Activated CD4-positive, alpha-beta memory T cell treated with anti-CD3 and anti-CD28 coated beads for 36 hours (primary cell): Measurements from ENCODE around the gene SLC38A8. TPM values are rescaled to one million over a fixed set of nuclear protein-coding genes. Genes with fewer than 3 reads are reported as not detected.

Experiments used
- CTCF ChIA-PET: fragments of 350-600 bp; sonication (Branson Sonifier 250); formaldehyde crosslinking; loops from one replicate; lab custom pipeline; 2021; ENCODE audit warnings: antibody characterized with exemption, inconsistent platforms; lab: Charles Lee
- POLR2A ChIA-PET: fragments of 350-600 bp; sonication (Branson Sonifier 250); formaldehyde crosslinking; loops from one replicate; lab custom pipeline; 2021; ENCODE audit warnings: antibody characterized with exemption; lab: Charles Lee
- DNase-seq: peaks from one replicate; pipeline ENCODE4 v3.0.0-alpha.2; 2020
- H3K27ac Mint-ChIP-seq: one replicate; pipeline ENCODE4 v1.8.0; 2021; ENCODE audit warnings: mixed read lengths
- H3K27me3 Mint-ChIP-seq: one replicate; pipeline ENCODE4 v1.8.0; 2021; ENCODE audit warnings: mixed read lengths
- H3K36me3 Mint-ChIP-seq: one replicate; pipeline ENCODE4 v1.8.0; 2021; ENCODE audit warnings: mixed read lengths
- H3K4me1 Mint-ChIP-seq: one replicate; pipeline ENCODE4 v1.8.0; 2021; ENCODE audit warnings: low read depth, mixed read lengths
- H3K4me3 Mint-ChIP-seq: one replicate; pipeline ENCODE4 v1.8.0; 2021; ENCODE audit warnings: mild to moderate bottlenecking, mixed read lengths
- H3K9me3 Mint-ChIP-seq: one replicate; pipeline ENCODE4 v1.8.0; 2021; ENCODE audit warnings: mixed read lengths
- intact Hi-C: fragments of 100-400 bp; cut with micrococcal nuclease; formaldehyde crosslinking; loops from one replicate; pipeline ENCODE4 v1.15.1; 2023
- total RNA-seq, 2 experiments: library from RNA; stranded (reverse); gene quantifications; one replicate each; pipeline ENCODE4 v1.2.3, GENCODE V29; 2021

SLC38A8 gene
- total RNA-seq, 2 experiments from 2014 or later, result not detected

DNA sequence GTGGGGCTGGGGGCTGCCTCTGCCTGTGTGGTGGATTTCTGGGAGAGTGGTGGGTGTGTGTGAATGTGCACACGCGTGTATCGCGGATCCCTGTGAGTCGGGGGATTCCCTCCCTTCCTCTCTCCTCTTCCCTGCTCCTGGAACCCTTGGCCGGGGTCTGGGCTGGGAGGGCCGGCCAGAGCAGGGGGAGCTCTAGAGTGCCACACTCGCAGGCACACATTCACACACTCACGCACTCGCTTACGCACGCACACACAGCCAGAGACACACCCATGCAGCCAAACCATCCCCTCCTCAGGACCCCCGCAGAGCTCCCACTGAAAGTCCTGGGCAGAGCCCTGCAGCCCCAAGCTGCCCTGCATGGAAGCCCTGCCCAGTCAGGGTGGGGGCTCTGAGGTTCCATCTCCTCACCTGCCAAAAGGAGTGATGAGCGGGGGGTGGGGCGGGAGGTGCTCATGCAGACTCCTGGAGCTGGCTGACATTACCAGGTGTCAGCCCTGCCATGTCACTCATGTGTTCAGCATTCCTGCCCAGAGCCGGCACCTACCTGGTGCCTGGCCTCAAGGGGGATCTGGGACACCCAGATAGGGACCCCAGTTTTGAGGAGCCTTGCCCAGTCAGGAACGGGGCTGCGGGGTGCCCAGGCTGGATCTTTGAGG lies 72.7 kb downstream of the SLC38A8 start:
- H3K9me3 Mint-ChIP-seq, result no peaks in the 10 kb centered on the region
- no peak for DNase-seq
- CTCF ChIA-PET, result no interaction called here
- POLR2A ChIA-PET, result no interaction called here
- H3K36me3 Mint-ChIP-seq, result no peaks in the 10 kb centered on the region
- intact Hi-C loops, result no loop called here
- H3K4me3 Mint-ChIP-seq, result no peak overlapping the region
- peaks cover 11% of the 10 kb centered on the region for H3K27me3 Mint-ChIP-seq
- H3K27ac Mint-ChIP-seq, result no peak overlapping the region
- H3K4me1 Mint-ChIP-seq, result peaks cover 2% of the 10 kb centered on the region

DNA sequence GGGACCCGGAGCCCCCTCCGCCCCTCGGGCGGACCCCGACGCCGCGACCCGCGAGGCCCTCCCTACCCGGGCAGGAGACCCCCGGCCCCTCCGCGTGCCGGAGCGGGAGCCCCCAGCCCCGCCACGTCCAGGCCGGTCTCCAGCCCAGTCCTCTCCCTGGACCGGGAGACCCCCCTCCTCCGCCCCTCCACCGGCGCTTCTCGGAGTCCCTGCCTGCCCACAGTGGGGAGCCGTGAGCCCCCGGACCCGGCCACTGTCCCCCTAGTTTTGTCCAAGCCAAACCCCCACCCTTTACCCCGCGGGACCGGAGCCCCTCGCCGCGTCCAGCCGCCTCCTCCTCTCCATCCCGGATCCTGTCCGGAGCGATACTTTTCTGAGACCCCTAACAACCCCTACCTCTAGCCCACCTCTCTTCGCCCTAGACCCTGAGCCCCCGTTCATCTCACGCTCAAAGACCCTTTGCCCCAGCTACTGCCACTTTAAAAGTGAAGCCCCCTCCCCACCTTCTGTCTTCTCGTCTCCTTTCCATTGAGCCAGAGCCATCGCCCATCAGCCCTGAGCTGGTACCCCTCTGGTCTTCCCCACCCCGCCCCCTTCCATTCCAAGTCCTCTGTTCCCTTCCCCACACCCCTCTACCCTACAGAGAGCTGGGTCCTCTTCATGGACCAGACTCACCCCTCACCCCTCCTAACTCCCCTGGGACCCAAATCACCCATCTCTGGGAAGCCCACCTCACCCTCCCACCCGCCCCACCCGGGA lies 73.5 kb downstream of the SLC38A8 start:
- H3K4me3 Mint-ChIP-seq, result peak overlapping the region; percentile 5
- ChIA-PET POLR2A (no interaction called here), CTCF (no interaction called here)
- H3K4me1 Mint-ChIP-seq, result peaks cover 2% of the 10 kb centered on the region
- no peaks in the 10 kb centered on the region for H3K9me3 Mint-ChIP-seq
- H3K27me3 Mint-ChIP-seq, result peaks cover 11% of the 10 kb centered on the region
- intact Hi-C loops, result loop anchor here (1.0 kb wide), 1 partner anchor 96 kb away; no protein-coding TSS in a partner anchor
- no peaks in the 10 kb centered on the region for H3K36me3 Mint-ChIP-seq
- no peak overlapping the region for H3K27ac Mint-ChIP-seq
- no peak for DNase-seq

DNA sequence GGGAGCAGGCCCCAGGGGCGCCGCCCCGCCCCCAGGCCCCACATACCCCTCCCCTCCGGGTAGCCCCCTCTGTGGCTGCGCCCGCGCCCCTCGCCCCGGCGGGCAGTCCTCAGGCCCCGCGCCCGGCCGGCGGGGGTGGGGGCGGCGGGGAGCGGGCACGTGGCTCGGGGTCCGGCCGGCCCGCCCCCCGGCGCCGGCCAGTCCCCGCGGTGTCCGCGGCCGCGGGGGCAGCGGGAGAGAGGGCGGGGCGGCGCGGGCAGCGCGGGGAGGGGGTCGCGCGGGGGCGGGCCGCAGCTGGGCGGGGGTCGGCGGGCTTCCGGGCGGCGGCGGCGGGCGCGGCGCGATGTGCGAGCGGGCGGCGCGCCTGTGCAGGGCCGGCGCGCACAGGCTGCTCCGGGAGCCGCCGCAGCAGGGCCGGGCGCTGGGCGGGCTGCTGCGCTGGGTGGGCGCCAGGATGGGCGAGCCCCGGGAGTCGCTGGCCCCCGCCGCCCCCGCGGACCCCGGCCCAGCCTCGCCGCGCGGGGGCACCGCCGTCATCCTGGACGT lies 74.2 kb downstream of the SLC38A8 start:
- H3K27me3 Mint-ChIP-seq, result peaks cover 11% of the 10 kb centered on the region
- no peak overlapping the region for H3K27ac Mint-ChIP-seq
- no peak for DNase-seq
- ChIA-PET CTCF (no interaction called here), POLR2A (no interaction called here)
- H3K4me1 Mint-ChIP-seq, result peaks cover 2% of the 10 kb centered on the region
- no peaks in the 10 kb centered on the region for H3K9me3 Mint-ChIP-seq
- no peak overlapping the region for H3K4me3 Mint-ChIP-seq
- intact Hi-C loops, result loop anchor here (1.0 kb wide), 1 partner anchor 97 kb away; no protein-coding TSS in a partner anchor
- H3K36me3 Mint-ChIP-seq, result no peaks in the 10 kb centered on the region

DNA sequence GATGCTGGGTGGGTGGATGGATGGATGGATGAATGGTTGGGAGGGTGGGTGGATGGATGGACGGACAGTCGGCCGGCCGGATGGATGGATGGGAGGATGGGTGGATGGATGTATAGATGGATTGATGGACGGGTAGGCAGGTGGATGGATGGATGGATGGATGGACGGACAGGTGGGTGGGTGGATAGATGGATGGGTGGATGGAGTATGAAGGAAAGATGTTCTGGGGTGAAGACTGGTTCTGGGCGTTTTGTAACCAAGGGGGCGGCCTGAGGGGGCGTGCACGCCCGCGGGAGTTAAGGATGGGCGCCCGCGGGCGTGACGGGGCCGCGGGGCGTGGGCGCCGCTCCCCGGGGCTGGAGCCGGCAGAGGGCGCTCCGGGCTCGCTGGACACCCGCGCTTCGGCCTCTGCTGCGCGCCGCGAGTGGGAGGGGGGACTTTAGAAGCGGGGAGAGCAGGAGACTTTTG lies 74.7 kb downstream of the SLC38A8 start, which contains the start of gene NECAB2:
NECAB2 (plus strand) TSS at position 407 of the 468 bp plus-strand sequence. CDS start 405 bp downstream, outside the sequence.
- CTCF ChIA-PET, result no interaction called here
- Mint-ChIP-seq H3K9me3 (no peaks in the 10 kb centered on the region), H3K4me1 (peaks cover 2% of the 10 kb centered on the region), H3K4me3 (no peak within 1 kb of the TSS), H3K27ac (no peak within 1 kb of the TSS), H3K27me3 (peaks cover 11% of the 10 kb centered on the region), H3K36me3 (no peaks in the 10 kb centered on the region)
- DNase-seq, result peak; percentile 33
- POLR2A ChIA-PET, result no interaction called here
- intact Hi-C loops, result loop anchor here (1.0 kb wide), 1 partner anchor 97 kb away; no protein-coding TSS in a partner anchor

DNA sequence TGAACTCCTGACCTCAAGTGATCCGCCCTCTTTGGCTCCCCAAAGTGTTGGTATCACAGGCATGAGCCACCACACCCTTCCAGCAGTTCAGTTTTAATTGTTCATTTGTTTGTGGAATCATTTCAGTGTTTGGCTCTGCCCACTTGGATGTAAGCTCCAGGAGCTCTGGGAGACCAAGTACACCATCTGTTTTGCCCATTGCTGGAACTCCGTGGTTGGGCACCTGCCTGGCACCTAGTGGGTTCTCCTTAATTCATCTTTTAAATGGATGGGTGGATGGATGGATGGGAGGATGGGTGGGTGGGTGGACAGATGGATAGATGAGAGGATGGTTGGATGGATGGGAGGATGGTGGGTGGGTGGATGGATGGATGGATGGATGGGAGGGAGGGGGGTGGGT lies 75.5 kb downstream of the SLC38A8 start:
- H3K36me3 Mint-ChIP-seq, result no peaks in the 10 kb centered on the region
- peaks cover 11% of the 10 kb centered on the region for H3K27me3 Mint-ChIP-seq
- no peak overlapping the region for H3K27ac Mint-ChIP-seq
- intact Hi-C loops, result no loop called here
- no peak overlapping the region for H3K4me3 Mint-ChIP-seq
- ChIA-PET CTCF (no interaction called here), POLR2A (no interaction called here)
- H3K9me3 Mint-ChIP-seq, result no peaks in the 10 kb centered on the region
- DNase-seq, result no peak
- H3K4me1 Mint-ChIP-seq, result peaks cover 2% of the 10 kb centered on the region

DNA sequence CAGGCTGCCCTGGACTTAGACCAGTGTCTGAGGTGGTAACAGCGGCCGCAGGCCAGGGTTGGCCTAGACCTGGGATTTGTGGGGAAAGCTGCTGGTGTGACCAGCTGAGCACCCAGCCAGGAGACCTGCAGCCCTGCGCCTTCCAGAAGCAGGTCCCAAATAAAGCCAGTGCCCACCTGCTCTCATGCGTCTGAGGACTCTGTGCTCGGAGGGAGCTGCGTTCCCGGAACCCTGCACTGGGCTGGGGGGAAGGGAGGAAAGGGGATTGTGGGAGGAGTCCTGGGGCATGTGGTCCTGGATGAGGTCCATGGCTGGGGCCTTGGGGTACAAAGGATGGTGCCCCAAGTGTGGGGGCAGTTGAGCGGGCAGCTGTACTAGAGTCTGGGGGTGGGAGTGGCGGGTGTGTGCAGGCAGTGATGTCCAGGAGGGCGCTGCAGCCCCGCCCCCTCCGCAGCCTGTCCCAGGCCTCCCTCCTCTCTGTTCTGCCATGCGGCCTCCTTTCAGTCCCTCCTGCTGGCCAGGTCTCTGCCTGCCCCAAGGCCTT lies 76.4 kb downstream of the SLC38A8 start:
- Mint-ChIP-seq H3K4me1 (peaks cover 2% of the 10 kb centered on the region), H3K36me3 (no peaks in the 10 kb centered on the region), H3K27me3 (peaks cover 11% of the 10 kb centered on the region), H3K9me3 (no peaks in the 10 kb centered on the region), H3K27ac (no peak overlapping the region), H3K4me3 (no peak overlapping the region)
- ChIA-PET CTCF (interaction anchor here (0.6 kb wide), 1 partner anchor 804 kb away, joined by 4 read pairs; no protein-coding TSS in a partner anchor), POLR2A (no interaction called here)
- DNase-seq, result no peak
- intact Hi-C loops, result no loop called here

DNA sequence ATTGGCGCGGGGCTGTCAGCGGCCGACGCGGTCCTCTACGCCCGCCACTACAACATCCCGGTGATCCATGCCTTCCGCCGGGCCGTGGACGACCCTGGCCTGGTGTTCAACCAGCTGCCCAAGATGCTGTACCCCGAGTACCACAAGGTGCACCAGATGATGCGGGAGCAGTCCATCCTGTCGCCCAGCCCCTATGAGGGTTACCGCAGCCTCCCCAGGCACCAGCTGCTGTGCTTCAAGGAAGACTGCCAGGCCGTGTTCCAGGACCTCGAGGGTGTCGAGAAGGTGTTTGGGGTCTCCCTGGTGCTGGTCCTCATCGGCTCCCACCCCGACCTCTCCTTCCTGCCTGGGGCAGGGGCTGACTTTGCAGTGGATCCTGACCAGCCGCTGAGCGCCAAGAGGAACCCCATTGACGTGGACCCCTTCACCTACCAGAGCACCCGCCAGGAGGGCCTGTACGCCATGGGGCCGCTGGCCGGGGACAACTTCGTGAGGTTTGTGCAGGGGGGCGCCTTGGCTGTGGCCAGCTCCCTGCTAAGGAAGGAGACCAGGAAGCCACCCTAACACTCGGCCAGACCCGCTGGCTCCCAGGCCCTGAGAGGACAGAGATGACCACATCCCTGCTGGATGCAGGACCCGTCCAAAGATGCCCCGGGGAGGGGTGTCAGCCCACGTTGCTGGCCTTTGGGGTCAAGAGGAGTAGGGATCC lies 77.0 kb downstream of the SLC38A8 start:
- DNase-seq, result no peak
- ChIA-PET CTCF (interaction anchor here (0.6 to 1.5 kb wide), 2 partner anchors 99 to 805 kb away, joined by 3 to 4 read pairs; no protein-coding TSS in a partner anchor), POLR2A (no interaction called here)
- Mint-ChIP-seq H3K36me3 (no peaks in the 10 kb centered on the region), H3K9me3 (no peaks in the 10 kb centered on the region), H3K4me1 (peaks cover 2% of the 10 kb centered on the region), H3K27ac (no peak overlapping the region), H3K27me3 (peaks cover 11% of the 10 kb centered on the region), H3K4me3 (no peak overlapping the region)
- intact Hi-C loops, result no loop called here

DNA sequence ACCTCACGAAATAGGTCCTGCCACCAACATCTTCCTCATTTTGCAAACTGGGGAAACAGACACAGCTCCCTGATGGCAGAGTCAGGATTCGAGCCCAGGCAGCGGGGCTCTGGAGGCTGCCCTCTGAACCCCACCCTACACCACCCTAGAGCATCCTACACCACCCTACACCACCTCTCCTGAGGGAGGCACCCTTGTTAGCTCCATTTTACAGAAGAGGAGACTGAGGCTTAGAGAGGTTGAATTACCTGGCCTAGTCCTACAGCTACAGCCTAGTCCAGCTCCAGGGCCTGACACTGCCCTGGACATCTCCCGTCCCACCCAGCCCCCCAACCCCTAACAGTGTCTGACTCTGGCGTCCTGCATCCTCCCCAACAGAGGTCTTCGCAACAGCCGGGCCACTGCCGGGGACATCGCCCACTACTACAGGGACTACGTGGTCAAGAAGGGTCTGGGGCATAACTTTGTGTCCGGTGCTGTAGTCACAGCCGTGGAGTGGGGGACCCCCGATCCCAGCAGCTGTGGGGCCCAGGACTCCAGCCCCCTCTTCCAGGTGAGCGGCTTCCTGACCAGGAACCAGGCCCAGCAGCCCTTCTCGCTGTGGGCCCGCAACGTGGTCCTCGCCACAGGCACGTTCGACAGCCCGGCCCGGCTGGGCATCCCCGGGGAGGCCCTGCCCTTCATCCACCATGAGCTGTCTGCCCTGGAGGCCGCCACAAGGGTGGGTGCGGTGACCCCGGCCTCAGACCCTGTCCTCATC lies 77.7 kb downstream of the SLC38A8 start:
- POLR2A ChIA-PET, result no interaction called here
- Mint-ChIP-seq H3K27me3 (peaks cover 9% of the 10 kb centered on the region), H3K27ac (no peak overlapping the region), H3K9me3 (no peaks in the 10 kb centered on the region), H3K36me3 (no peaks in the 10 kb centered on the region), H3K4me1 (peaks cover 2% of the 10 kb centered on the region), H3K4me3 (no peak overlapping the region)
- CTCF ChIA-PET, result interaction anchor here (0.8 to 1.5 kb wide), 2 partner anchors 99 to 222 kb away, joined by 3 read pairs; partner anchors contain the start of gene TAF1C
- intact Hi-C loops, result no loop called here
- no peak for DNase-seq

DNA sequence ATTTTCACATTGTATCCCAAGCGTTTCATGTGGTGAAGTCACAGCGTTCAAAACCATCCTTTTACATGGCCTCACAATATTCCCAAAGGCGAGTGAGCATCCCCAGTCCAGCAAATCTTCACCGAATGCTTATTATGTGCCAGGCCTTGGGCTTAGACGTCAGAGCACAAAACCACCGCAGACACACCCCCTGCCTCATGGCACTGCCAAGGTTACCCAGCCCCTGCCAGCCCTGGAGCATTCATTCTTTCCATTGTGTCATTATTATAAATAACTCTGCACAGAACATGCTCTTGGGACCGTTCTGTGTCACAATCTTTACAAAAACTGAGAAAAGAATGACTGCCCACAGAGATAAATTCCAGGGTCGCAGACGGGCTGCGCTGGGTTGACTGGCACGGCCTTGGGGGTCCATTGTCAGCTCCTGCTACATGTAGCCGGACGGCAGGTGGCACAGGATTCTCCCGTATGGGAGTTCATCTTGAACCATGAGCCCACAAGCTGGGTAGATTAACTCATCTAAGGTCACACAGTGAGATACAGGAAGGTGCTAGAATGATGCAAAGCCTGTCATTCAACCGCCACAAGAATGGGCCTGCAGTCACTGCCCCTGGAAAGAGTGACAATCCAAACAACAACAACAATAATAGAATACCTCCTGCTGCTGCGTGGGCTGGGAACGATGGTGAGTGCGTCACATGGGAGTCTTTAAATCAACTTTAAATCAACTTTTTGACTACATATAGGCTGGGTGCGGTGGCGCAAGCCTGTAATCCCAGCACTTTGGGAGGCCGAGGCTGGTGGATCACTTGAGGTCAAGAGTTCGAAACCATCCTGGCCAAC lies 79.1 kb downstream of the SLC38A8 start:
- H3K4me3 Mint-ChIP-seq, result no peak overlapping the region
- H3K36me3 Mint-ChIP-seq, result no peaks in the 10 kb centered on the region
- intact Hi-C loops, result no loop called here
- H3K27ac Mint-ChIP-seq, result no peak overlapping the region
- no peaks in the 10 kb centered on the region for H3K9me3 Mint-ChIP-seq
- peaks cover 2% of the 10 kb centered on the region for H3K4me1 Mint-ChIP-seq
- ChIA-PET POLR2A (no interaction called here), CTCF (interaction anchor here (0.8 kb wide), 1 partner anchor 224 kb away, joined by 3 read pairs; the partner anchor contains the start of gene TAF1C)
- DNase-seq, result no peak
- H3K27me3 Mint-ChIP-seq, result peaks cover 3% of the 10 kb centered on the region

DNA sequence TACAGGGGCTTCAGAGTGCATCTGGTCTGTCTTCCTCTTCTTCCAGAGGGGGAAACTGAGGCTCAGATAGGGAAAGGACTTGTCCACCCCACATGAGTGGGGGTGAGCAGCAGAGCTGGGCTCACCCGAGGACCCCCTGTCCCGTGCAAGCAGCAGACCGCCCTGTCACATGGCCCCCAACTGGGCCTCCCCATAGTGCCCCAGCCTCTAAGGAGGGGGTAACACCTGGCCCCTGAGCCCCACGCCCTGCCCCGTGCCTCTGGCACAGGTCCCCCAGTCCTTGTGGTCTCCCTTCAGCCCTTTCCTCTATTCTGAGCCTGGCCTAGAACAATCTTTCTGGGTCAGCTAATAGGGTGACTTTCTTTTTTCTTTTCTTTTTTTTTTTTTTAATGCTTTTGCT lies 81.0 kb downstream of the SLC38A8 start:
- Mint-ChIP-seq H3K36me3 (no peaks in the 10 kb centered on the region), H3K4me3 (no peak overlapping the region), H3K9me3 (no peaks in the 10 kb centered on the region), H3K27ac (no peak overlapping the region), H3K4me1 (no peaks in the 10 kb centered on the region), H3K27me3 (peaks cover 2% of the 10 kb centered on the region)
- POLR2A ChIA-PET, result no interaction called here
- DNase-seq, result no peak
- CTCF ChIA-PET, result interaction anchor here (0.6 kb wide), 1 partner anchor 333 kb away, joined by 3 read pairs; no protein-coding TSS in a partner anchor
- intact Hi-C loops, result no loop called here
